Measurements from ENCODE around the gene SLC13A5.
"Not testable (repeated sequence)": the region's sequence is repeated elsewhere in the genome, so short reads cannot be mapped to it uniquely, and the experiment has no call there.

The SLC13A5 gene

GRCh38 chr17:6683730-6684459 lies 29.3 kb downstream of the SLC13A5 start:
- DNase-seq (ENCODE audit: low read depth): no peak

GRCh38 chr17:6683081-6683684 lies 30.0 kb downstream of the SLC13A5 start:
- no peak for DNase-seq (ENCODE audit: low read depth)

- DNase-seq (ENCODE audit: low read depth): no peak
These were observed 30.8 kb downstream of the SLC13A5 start for GRCh38 chr17:6682339-6682738.

- DNase-seq (ENCODE audit: low read depth): no peak
These were observed 31.5 kb downstream of the SLC13A5 start for GRCh38 chr17:6681671-6682070.

GRCh38 chr17:6681176-6681575 lies 32.0 kb downstream of the SLC13A5 start:
- no peak for DNase-seq (ENCODE audit: low read depth)

GRCh38 chr17:6679241-6679640 lies 33.9 kb downstream of the SLC13A5 start:
- no peak for DNase-seq (ENCODE audit: low read depth)

- DNase-seq (ENCODE audit: low read depth): no peak
These were observed 35.2 kb downstream of the SLC13A5 start for GRCh38 chr17:6677946-6678345.

- DNase-seq (ENCODE audit: low read depth): no peak
These were observed 35.9 kb downstream of the SLC13A5 start for GRCh38 chr17:6677158-6677831.

- DNase-seq (ENCODE audit: low read depth): no peak
These were observed 36.4 kb downstream of the SLC13A5 start for GRCh38 chr17:6676802-6677157.

GRCh38 chr17:6675201-6675825 lies 37.9 kb downstream of the SLC13A5 start:
- DNase-seq (ENCODE audit: low read depth): no peak

GRCh38 chr17:6674586-6674985 lies 38.6 kb downstream of the SLC13A5 start:
- no peak for DNase-seq (ENCODE audit: low read depth)

- no peak for DNase-seq (ENCODE audit: low read depth)
These were observed 41.7 kb downstream of the SLC13A5 start for GRCh38 chr17:6671431-6671830.

- DNase-seq (ENCODE audit: low read depth): no peak
These were observed 42.2 kb downstream of the SLC13A5 start for GRCh38 chr17:6670999-6671398.

GRCh38 chr17:6670571-6670970 lies 42.6 kb downstream of the SLC13A5 start:
- DNase-seq (ENCODE audit: low read depth): no peak

- DNase-seq (ENCODE audit: low read depth): no peak
These were observed 43.5 kb downstream of the SLC13A5 start for GRCh38 chr17:6669479-6670212.

GRCh38 chr17:6668727-6669425 lies 44.3 kb downstream of the SLC13A5 start:
- DNase-seq (ENCODE audit: low read depth): no peak

GRCh38 chr17:6668219-6668618 lies 45.0 kb downstream of the SLC13A5 start:
- DNase-seq (ENCODE audit: low read depth): no peak

- DNase-seq (ENCODE audit: low read depth): no peak
These were observed 45.7 kb downstream of the SLC13A5 start for GRCh38 chr17:6667516-6667915.

GRCh38 chr17:6666557-6666956 lies 46.6 kb downstream of the SLC13A5 start:
- no peak for DNase-seq (ENCODE audit: low read depth)

GRCh38 chr17:6666077-6666521 lies 47.1 kb downstream of the SLC13A5 start:
- DNase-seq (ENCODE audit: low read depth): no peak

GRCh38 chr17:6663200-6663599 lies 50.0 kb downstream of the SLC13A5 start:
- not testable (repeated sequence) for DNase-seq (ENCODE audit: low read depth)

GRCh38 chr17:6661464-6661848 lies 51.7 kb downstream of the SLC13A5 start:
- DNase-seq (ENCODE audit: low read depth): no peak
